Measurements from ENCODE around the gene IRF7.

IRF7 gene

DNA sequence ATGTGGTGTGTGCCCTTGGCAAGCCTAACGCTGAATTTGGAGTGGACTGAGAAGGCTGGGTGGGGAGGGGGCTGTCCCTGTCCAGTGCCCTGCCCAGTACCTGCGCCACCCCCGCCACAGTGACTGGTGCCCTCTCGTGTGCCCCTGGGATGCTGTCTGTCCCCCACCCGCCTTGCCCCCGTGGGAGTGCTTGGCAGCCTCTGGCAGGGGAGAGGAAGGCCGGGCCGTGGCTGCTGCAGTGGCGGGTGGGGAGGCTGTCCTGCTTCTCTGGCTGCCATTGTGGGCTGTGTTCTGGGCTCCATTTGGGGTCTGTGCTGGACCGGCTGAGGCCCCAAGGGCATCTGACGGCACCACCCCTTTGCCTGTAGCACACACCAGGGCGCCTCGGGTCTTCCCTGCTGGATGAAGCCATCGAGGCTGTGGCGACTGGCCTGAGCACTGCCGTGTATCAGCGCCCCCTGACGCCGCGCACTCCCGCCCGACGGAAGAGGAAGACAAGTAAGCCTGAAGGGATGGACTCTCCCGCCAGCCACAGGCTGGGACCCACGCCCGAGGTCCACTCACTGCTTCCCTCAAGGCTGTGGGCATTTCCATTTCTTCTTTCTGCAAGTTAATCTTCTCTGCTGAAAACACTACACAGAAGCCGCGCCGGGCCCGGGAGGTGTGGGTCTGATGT is 17.6 kb downstream of the IRF7 start:
- in situ Hi-C loops (cut with MboI; ENCODE audit: low sequenced_read_pairs), result no loop called here
- DNase-seq (ENCODE audit: low spot score in 2 of 2), result no peak
- Histone ChIP-seq H3K36me3 (replicated peaks) (peaks cover 82% of the 10 kb centered on the region), H3K27me3 (ENCODE audit: low read depth) (no peaks in the 10 kb centered on the region), H3K4me1 (no peaks in the 10 kb centered on the region), H3K9me3 (no peaks in the 10 kb centered on the region), H3K4me3 (no peak overlapping the region)

DNA sequence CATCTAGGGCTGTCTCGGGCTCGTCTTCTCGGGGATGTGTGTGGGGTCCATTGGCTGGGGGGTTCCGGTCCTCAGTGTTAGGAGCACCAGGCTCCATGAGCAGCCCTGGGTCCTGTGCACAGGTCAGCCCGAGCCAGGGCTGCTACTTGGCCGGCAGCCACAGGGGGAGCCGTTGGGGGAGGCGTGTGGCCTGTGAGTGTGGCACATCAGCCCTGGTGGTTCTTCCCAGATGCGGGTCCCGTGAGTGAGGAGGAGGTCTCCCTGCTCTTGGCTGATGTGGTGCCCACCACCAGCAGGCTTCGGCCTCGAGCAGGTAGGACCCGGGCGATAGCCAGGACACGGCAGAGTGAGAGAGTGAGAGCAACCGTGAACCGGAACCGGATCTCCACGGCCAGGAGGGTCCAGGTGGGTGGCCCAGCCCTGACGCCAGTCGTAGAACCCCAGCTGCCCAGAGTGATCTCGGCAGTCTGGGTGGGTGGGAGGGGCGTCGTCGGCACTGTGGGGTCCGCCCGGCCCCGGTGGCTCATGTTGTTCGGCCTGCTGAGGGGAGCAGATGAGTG is 18.5 kb downstream of the IRF7 start:
- Histone ChIP-seq H3K9me3 (no peaks in the 10 kb centered on the region), H3K4me3 (no peak overlapping the region), H3K4me1 (no peaks in the 10 kb centered on the region), H3K27me3 (ENCODE audit: low read depth) (no peaks in the 10 kb centered on the region), H3K36me3 (replicated peaks) (peaks cover 84% of the 10 kb centered on the region)
- in situ Hi-C loops (cut with MboI; ENCODE audit: low sequenced_read_pairs), result no loop called here
- no peak for DNase-seq (ENCODE audit: low spot score in 2 of 2)

DNA sequence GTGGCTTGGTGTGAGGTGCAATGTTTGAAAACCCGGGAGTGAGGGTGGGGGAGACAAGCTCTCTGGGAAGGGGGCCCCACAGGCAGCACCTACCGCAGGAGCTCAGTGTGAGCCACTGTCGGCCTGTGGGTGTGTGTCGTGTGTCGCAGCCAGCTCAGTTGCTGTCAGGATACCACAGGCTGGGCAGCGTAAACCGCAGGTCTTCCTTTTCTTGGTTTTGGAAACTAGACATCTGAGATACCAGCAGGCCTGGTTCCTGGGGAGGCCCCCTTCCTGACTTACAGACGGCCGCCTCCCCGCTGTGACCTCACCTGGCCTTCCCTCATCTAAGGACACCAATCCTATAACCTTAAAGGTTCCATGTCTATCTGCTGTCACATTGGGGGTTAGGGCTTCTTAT is 19.4 kb downstream of the IRF7 start:
- peaks cover 81% of the 10 kb centered on the region for H3K36me3 ChIP-seq (replicated peaks)
- no peaks in the 10 kb centered on the region for H3K4me1 ChIP-seq
- H3K9me3 ChIP-seq, result no peaks in the 10 kb centered on the region
- H3K4me3 ChIP-seq, result no peak overlapping the region
- H3K27me3 ChIP-seq (ENCODE audit: low read depth), result no peaks in the 10 kb centered on the region
- in situ Hi-C loops (cut with MboI; ENCODE audit: low sequenced_read_pairs), result no loop called here
- no peak for DNase-seq (ENCODE audit: low spot score in 2 of 2)

DNA sequence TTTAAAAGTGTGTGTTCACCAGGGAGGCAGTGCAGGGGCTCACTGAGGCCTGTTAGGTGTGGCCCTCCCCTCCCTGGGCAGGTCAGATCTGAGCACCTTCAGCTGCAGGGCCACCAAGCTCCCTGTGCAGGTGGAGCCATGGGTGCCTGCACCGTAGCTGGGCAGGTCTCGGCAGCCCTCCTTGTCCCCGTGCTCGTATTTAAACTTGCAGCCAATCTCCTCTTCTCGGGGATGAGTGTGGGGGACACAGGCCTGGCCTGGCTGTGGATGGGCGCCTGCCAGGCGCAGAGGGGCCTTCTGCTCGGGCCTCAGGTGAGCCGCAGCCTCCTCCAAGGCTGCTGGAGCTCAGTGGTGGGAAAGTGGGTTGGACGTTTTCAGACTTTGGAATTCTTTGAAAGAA is 20.4 kb downstream of the IRF7 start:
- peaks cover 84% of the 10 kb centered on the region for H3K36me3 ChIP-seq (replicated peaks)
- H3K4me3 ChIP-seq, result no peak overlapping the region
- H3K4me1 ChIP-seq, result no peaks in the 10 kb centered on the region
- in situ Hi-C loops (cut with MboI; ENCODE audit: low sequenced_read_pairs), result no loop called here
- no peak for DNase-seq (ENCODE audit: low spot score in 2 of 2)
- no peaks in the 10 kb centered on the region for H3K27me3 ChIP-seq (ENCODE audit: low read depth)
- H3K9me3 ChIP-seq, result no peaks in the 10 kb centered on the region

DNA sequence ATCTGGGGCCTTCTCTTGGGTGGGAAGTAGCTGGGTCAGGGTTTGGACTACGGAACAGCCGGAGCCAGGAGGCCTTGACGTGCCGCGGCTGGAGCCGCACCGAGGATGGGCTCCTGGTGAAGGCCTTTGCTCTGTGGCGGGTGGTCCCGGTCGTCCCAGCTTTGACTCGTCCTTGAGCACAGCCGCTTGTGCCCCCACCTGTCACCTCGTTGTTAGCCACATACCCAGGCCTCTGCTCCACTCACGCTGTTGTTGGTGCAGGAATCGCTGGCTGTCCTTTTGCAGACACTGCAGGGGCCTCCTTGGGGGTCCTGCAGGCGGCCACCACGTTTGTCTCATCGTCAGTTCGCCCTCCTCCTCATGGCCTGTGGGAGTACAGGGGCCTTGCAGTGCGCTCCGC is 22.4 kb downstream of the IRF7 start:
- DNase-seq (ENCODE audit: low spot score in 2 of 2), result no peak
- in situ Hi-C loops (cut with MboI; ENCODE audit: low sequenced_read_pairs), result no loop called here
- Histone ChIP-seq H3K27me3 (ENCODE audit: low read depth) (no peaks in the 10 kb centered on the region), H3K4me1 (no peaks in the 10 kb centered on the region), H3K9me3 (no peaks in the 10 kb centered on the region), H3K4me3 (no peak overlapping the region), H3K36me3 (replicated peaks) (peaks cover 88% of the 10 kb centered on the region)

DNA sequence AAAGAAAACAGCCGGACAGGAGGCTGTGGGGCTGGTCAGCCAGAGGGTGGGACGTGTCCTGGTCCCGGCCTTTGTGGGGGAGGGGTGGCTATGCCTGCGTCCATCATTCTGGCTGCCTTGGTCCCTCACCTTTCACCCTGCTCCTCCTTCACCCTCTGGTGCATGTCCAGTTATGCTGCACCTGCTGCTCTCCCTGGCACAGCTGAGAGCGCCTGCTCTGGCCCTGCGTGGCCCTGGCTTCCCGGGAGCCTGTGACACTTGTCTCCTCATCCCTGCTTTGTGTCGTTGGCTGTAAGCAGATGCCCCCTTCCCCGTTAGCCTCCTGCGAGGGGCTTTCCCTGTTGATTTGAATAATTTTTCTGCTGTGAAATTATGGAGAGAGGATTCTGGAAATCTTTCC is 22.8 kb downstream of the IRF7 start:
- no peak for DNase-seq (ENCODE audit: low spot score in 2 of 2)
- in situ Hi-C loops (cut with MboI; ENCODE audit: low sequenced_read_pairs), result no loop called here

DNA sequence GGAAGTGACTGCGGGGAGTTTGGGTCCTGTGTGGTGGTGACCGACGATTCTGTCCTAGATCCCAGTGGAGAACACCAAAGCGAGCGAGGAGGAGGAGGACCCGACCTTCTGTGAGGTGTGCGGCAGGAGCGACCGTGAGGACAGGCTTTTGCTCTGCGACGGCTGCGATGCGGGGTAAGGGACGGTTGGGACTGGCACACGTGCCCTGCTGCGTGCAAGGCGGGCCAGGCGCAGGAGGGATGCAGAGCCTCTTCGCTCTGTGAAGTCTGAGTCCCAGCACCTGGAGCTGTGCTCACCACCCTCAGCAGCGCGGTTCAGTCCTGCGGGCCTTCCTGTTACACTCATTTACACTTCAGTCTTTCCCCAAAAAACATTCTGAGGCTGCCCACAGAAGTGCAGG is 23.2 kb downstream of the IRF7 start:
- Histone ChIP-seq H3K4me1 (no peaks in the 10 kb centered on the region), H3K27me3 (ENCODE audit: low read depth) (no peaks in the 10 kb centered on the region), H3K36me3 (replicated peaks) (peaks cover 88% of the 10 kb centered on the region), H3K4me3 (no peak overlapping the region), H3K9me3 (no peaks in the 10 kb centered on the region)
- DNase-seq (ENCODE audit: low spot score in 2 of 2), result no peak
- in situ Hi-C loops (cut with MboI; ENCODE audit: low sequenced_read_pairs), result no loop called here

More for the DNA sequence above, 22.8 kb downstream of the IRF7 start:
- H3K36me3 ChIP-seq (replicated peaks), result peaks cover 88% of the 10 kb centered on the region
- H3K9me3 ChIP-seq, result no peaks in the 10 kb centered on the region
- H3K4me3 ChIP-seq, result no peak overlapping the region
- no peaks in the 10 kb centered on the region for H3K4me1 ChIP-seq
- H3K27me3 ChIP-seq (ENCODE audit: low read depth), result no peaks in the 10 kb centered on the region

DNA sequence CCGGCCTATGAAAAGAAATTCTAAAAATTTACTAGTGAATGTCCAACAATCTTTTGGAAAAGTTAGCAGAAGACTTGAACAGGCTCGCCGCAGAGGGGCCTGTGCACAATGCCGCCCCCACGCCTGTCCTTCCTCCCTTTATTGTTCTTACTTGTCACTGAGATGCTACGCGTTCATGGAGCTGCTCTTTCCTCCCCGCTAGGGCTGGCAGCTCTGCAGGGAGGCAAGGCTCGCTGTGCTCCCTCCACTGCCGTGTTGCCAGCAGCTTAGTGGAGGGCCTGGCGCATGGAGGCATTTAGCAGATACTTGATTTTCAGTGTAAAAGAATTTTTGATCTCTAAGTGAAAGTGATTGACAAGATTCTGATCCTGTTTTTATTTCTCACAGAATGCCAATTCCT is 24.8 kb downstream of the IRF7 start:
- H3K4me3 ChIP-seq, result no peak overlapping the region
- H3K27me3 ChIP-seq (ENCODE audit: low read depth), result no peaks in the 10 kb centered on the region
- no peaks in the 10 kb centered on the region for H3K9me3 ChIP-seq
- no peak for DNase-seq (ENCODE audit: low spot score in 2 of 2)
- H3K4me1 ChIP-seq, result no peaks in the 10 kb centered on the region
- in situ Hi-C loops (cut with MboI; ENCODE audit: low sequenced_read_pairs), result no loop called here
- peaks cover 91% of the 10 kb centered on the region for H3K36me3 ChIP-seq (replicated peaks)

DNA sequence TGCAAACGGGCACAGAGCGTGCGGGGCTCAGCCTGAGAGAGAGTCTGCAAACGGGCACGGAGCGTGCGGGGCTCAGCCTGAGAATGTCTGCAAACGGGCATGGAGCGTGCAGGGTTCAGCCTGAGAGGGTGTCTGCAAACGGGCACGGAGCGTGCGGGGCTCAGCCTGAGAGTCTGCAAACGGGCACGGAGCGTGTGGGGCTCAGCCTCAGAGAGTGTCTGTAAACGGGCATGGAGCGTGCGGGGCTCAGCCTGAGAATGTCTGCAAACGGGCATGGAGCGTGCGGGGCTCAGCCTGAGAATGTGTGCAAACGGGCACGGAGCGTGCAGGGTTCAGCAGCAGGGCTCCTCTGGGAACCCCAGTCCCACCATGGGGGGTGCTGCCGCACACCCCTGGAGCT is 26.0 kb downstream of the IRF7 start:
- peaks cover 82% of the 10 kb centered on the region for H3K36me3 ChIP-seq (replicated peaks)
- no peaks in the 10 kb centered on the region for H3K9me3 ChIP-seq
- H3K4me3 ChIP-seq, result no peak overlapping the region
- H3K27me3 ChIP-seq (ENCODE audit: low read depth), result no peaks in the 10 kb centered on the region
- no peak for DNase-seq (ENCODE audit: low spot score in 2 of 2)
- no peaks in the 10 kb centered on the region for H3K4me1 ChIP-seq
- in situ Hi-C loops (cut with MboI; ENCODE audit: low sequenced_read_pairs), result no loop called here

DNA sequence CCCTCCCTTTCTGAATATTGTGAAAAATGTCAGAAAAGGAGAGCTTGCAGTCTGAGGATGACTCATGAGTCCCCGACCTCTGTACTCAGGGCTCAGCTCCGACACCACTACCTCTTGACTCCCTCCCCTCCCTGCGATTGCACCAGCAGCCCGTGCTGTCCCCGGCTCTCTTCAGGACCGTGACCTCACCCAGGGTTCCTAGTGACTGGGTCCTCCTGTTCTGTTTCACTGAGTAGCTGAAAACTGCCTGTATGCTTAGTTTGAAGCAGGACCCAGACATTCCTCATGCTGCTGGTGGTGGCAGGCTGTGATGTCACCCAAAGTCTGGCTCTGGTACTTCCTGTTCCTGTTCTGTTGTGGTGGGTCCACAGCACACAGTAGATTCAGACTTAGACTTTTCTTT is 27.8 kb downstream of the IRF7 start:
- Histone ChIP-seq H3K4me3 (no peak overlapping the region), H3K9me3 (no peaks in the 10 kb centered on the region), H3K36me3 (replicated peaks) (peaks cover 72% of the 10 kb centered on the region), H3K4me1 (no peaks in the 10 kb centered on the region), H3K27me3 (ENCODE audit: low read depth) (no peaks in the 10 kb centered on the region)
- in situ Hi-C loops (cut with MboI; ENCODE audit: low sequenced_read_pairs), result no loop called here
- DNase-seq (ENCODE audit: low spot score in 2 of 2), result no peak

DNA sequence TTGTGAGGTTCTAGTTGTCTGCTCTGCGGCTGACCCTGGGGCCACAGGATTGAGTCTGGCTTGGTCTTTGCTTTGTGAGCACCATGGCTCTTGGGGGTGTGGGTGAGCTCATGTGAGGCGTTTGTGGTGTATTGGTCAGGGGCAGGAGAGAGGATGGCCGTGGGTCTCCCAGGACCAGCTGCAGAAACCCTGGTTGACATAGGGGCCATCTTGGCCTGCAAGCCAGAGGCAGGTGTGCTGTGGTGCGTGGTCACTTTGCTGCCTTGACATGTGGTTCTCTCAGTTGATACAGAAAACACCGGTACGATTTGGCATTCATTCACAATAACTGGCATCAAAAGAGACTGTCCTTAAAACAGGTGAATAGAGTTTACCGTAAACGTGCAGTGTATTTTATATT is 28.2 kb downstream of the IRF7 start:
- Histone ChIP-seq H3K4me3 (no peak overlapping the region), H3K4me1 (no peaks in the 10 kb centered on the region), H3K27me3 (ENCODE audit: low read depth) (no peaks in the 10 kb centered on the region), H3K9me3 (no peaks in the 10 kb centered on the region), H3K36me3 (replicated peaks) (peaks cover 72% of the 10 kb centered on the region)
- in situ Hi-C loops (cut with MboI; ENCODE audit: low sequenced_read_pairs), result no loop called here
- DNase-seq (ENCODE audit: low spot score in 2 of 2), result no peak

DNA sequence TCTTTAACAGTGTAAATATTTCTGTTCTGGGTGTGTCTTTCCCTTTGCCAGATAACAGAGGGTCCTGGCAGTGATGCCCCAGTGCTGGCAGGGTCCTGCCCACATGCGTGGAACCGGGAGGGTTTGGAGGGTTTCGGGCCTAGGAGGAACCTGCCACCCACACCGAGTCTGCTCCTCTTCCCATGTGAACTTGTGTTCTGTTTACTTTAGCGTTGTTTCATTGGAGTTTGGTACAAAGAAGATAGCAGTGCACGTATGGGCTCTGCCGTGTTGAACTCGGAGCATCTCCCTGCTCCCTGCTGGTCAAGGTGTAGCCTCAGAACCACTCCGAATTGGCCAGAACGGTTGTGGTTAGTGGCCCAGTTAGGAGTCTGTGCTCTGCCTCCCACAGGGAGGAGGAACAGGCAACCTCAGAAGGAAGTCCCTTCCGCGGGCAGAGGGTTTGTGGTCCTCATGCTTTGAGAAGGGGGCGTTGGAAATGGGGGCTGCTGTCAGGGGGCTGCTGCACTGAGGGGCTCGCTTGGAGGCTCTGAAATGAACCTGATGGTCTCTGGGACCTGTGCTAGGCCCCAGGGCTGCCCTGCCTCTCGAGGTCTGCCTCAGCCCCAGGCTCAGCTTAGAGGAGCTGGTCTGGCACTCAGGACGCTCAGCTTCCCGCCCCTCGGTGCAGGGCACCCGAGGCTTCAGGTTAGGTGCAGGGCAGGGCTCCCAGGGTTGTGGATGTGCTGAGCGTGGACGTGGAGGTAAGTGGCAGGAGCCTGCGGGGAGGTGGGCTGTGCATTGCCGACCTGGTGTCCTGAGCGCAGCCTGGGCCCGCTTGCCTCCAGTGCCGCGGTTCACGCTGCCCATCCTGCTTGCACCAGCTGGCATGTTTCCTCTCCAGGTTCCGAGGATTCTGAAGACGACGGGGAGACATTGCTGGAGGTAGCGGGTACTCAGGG is 29.1 kb downstream of the IRF7 start:
- Histone ChIP-seq H3K27me3 (ENCODE audit: low read depth) (no peaks in the 10 kb centered on the region), H3K36me3 (replicated peaks) (peaks cover 75% of the 10 kb centered on the region), H3K9me3 (no peaks in the 10 kb centered on the region), H3K4me1 (no peaks in the 10 kb centered on the region), H3K4me3 (no peak overlapping the region)
- in situ Hi-C loops (cut with MboI; ENCODE audit: low sequenced_read_pairs), result no loop called here
- no peak for DNase-seq (ENCODE audit: low spot score in 2 of 2)

DNA sequence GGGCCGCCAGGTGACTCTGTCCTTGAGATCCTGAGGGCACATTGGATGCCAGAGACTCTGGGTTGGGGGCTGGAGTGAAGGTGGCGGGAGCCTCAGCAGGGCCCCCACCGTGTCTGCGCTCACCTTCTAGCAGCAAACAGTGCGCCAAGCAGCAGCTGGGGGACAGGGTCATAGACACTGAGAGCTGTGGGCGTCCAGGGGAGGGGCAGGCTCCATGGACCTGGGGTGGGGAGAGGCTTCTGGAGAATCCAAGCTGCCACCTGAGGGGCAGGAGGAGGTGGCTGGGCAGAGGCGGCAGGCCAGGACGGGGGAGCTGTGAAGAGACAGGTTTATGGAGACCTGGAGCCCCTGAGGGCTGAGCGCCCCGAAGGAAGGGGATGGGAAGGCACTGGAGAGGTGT is 31.5 kb downstream of the IRF7 start:
- Histone ChIP-seq H3K9me3 (no peaks in the 10 kb centered on the region), H3K4me1 (no peaks in the 10 kb centered on the region), H3K4me3 (no peak overlapping the region), H3K27me3 (ENCODE audit: low read depth) (no peaks in the 10 kb centered on the region), H3K36me3 (replicated peaks) (peaks cover 68% of the 10 kb centered on the region)
- DNase-seq (ENCODE audit: low spot score in 2 of 2), result no peak
- in situ Hi-C loops (cut with MboI; ENCODE audit: low sequenced_read_pairs), result no loop called here

DNA sequence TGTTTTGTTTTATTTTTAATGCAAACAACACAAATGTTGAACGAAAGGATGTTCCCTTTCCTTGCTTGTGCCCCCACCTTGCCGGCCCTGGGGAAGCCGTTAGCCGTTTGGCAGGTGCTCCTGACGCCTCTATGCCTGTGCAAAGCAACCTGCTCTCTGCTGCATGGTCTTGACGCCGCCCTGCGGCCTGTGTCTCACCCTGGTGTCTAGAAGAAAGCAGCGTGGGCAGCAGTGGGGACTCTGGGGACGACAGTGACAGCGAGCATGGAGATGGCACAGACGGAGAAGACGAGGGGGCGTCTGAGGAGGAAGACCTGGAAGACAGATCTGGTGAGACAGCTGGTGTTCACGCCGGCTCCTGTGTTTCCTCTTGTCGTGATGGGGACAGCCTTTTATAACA is 34.0 kb downstream of the IRF7 start:
- DNase-seq (ENCODE audit: low spot score in 2 of 2), result no peak
- in situ Hi-C loops (cut with MboI; ENCODE audit: low sequenced_read_pairs), result no loop called here
- no peaks in the 10 kb centered on the region for H3K27me3 ChIP-seq (ENCODE audit: low read depth)
- H3K4me3 ChIP-seq, result no peak overlapping the region
- H3K4me1 ChIP-seq, result peaks cover 6% of the 10 kb centered on the region
- no peaks in the 10 kb centered on the region for H3K9me3 ChIP-seq
- H3K36me3 ChIP-seq (replicated peaks), result peaks cover 51% of the 10 kb centered on the region

Measured in HAP-1 (cell line).